GM12878 (cell line): Measurements from ENCODE around the gene TPGS1. TPM values are rescaled to one million over a fixed set of nuclear protein-coding genes. Genes with fewer than 3 reads are reported as not detected.

Experiments used
- ATAC-seq: fragments of 200-7000 bp; cut with Tn5 transposase; 3 replicates; pipeline ENCODE4 v1.9.1; 2020; ENCODE audit warnings: mild to moderate bottlenecking, moderate library complexity
- BruUV-seq: library from RNA; stranded (reverse); fragments of 400-500 nt; replicated peaks from 2 replicates; lab custom pipeline; 2021; lab: Mats Ljungman, UMichigan
- CTCF ChIA-PET: fragments of 300-600 bp; sonication (Branson Sonifier 250); formaldehyde crosslinking; extraction: SDS; loops from one replicate; lab custom pipeline; 2021; ENCODE audit warnings: inconsistent platforms; lab: Yijun Ruan, JAX
- POLR2A ChIA-PET: fragments of 350-600 bp; formaldehyde crosslinking; extraction: SDS; loops from one replicate; lab custom pipeline; 2021; ENCODE audit warnings: inconsistent platforms; lab: Charles Lee
- RAD21 ChIA-PET: fragments of 300-600 bp; sonication (Branson Sonifier 250); formaldehyde crosslinking; loops from one replicate; lab custom pipeline; 2023; ENCODE audit warnings: antibody characterized with exemption; ENCODE audit not compliant: unreplicated experiment; lab: Charles Lee
- SMC1A ChIA-PET: fragments of 300-600 bp; sonication (Branson Sonifier 250); formaldehyde crosslinking; loops from one replicate; lab custom pipeline; 2023; ENCODE audit not compliant: unreplicated experiment, uncharacterized antibody; lab: Charles Lee
- DNase-seq: peaks from one replicate; pipeline ENCODE4 v3.0.0-alpha.2; 2011; ENCODE audit warnings: low read depth, low spot score
- FAIRE-seq: peaks from 3 replicates; lab custom pipeline; 2011; peaks lifted over from hg19 to GRCh38; lab: Jason Lieb, UNC
- H2AFZ ChIP-seq: 2 replicates; pipeline ENCODE4 v1.6.0; 2011; ENCODE audit warnings: low read depth, low read length, control low read depth; ENCODE audit not compliant: control insufficient read depth
- H3K27ac ChIP-seq: 2 replicates; pipeline ENCODE4 v1.5.1; 2011; ENCODE audit warnings: control low read depth; ENCODE audit not compliant: control insufficient read depth, insufficient read depth
- H3K27me3 ChIP-seq, 2 experiments: replicated peaks in 1 of 2; 2 replicates each; pipeline versions ENCODE4 v1.6.0 to v1.6.1; 2011; ENCODE audit warnings: low read length in 1 of 2; ENCODE audit not compliant: control insufficient read depth in 2 of 2, insufficient read depth in 2 of 2
- H3K36me3 ChIP-seq, 2 experiments: 2 replicates each; pipeline ENCODE4 v1.5.1; 2011; ENCODE audit warnings: low read length in 1 of 2; ENCODE audit not compliant: control insufficient read depth in 2 of 2, insufficient read depth in 2 of 2
- H3K4me1 ChIP-seq: 2 replicates; pipeline ENCODE4 v1.6.1; 2011; ENCODE audit warnings: mild to moderate bottlenecking, low read length, moderate library complexity, mixed read lengths; ENCODE audit not compliant: control insufficient read depth, insufficient read depth
- H3K4me2 ChIP-seq: 2 replicates; pipeline ENCODE4 v1.6.0; 2011; ENCODE audit warnings: control low read depth; ENCODE audit not compliant: control insufficient read depth, insufficient read depth
- H3K4me3 ChIP-seq: fragments of 200-600 bp; sonication (generic); 2 replicates; pipeline ENCODE4 v1.5.1; 2016
- H3K79me2 ChIP-seq: 2 replicates; pipeline ENCODE4 v1.6.0; 2011; ENCODE audit warnings: low read length; ENCODE audit not compliant: control insufficient read depth, insufficient read depth
- H3K9ac ChIP-seq: 2 replicates; pipeline ENCODE4 v1.8.0; 2011; ENCODE audit warnings: low read length, control low read depth, mixed read lengths; ENCODE audit not compliant: control insufficient read depth, insufficient read depth
- H3K9me3 ChIP-seq: replicated peaks from 3 replicates; pipeline ENCODE4 v1.5.1; 2011; ENCODE audit warnings: mild to moderate bottlenecking, low read length; ENCODE audit not compliant: control insufficient read depth, insufficient read depth
- H4K20me1 ChIP-seq: 2 replicates; pipeline ENCODE4 v1.6.0; 2011; ENCODE audit not compliant: control insufficient read depth, insufficient read depth
- ATF3 ChIP-seq: IDR thresholded peaks from 2 replicates; pipeline ENCODE4 v1.6.1; 2011; ENCODE audit warnings: low read depth, mild to moderate bottlenecking, low read length, moderate library complexity, borderline replicate concordance; ENCODE audit errors: extremely low read depth
- BMI1 ChIP-seq: fragments of 450-650 bp; IDR thresholded peaks from 2 replicates; pipeline ENCODE4 v1.6.1; 2016; ENCODE audit warnings: mild to moderate bottlenecking, moderate library complexity, borderline replicate concordance
- CBX3 ChIP-seq: fragments of 200-600 bp; sonication (generic); IDR thresholded peaks from 2 replicates; pipeline ENCODE4 v1.6.1; 2016; ENCODE audit warnings: low read depth, borderline replicate concordance
- E4F1 ChIP-seq: fragments of 450-650 bp; IDR thresholded peaks from 2 replicates; pipeline ENCODE4 v1.6.1; 2018; ENCODE audit warnings: borderline replicate concordance, mild to moderate bottlenecking; ENCODE audit not compliant: partially characterized antibody
- EZH2 ChIP-seq: IDR thresholded peaks from 2 replicates; pipeline ENCODE4 v1.6.1; 2012; ENCODE audit warnings: low read depth, mild to moderate bottlenecking, control low read depth, inconsistent platforms, low read length, borderline replicate concordance; ENCODE audit not compliant: control insufficient read depth
- FOXK2 ChIP-seq: fragments of 450-650 bp; IDR thresholded peaks from 2 replicates; pipeline ENCODE4 v1.6.1; 2017; ENCODE audit warnings: mild to moderate bottlenecking, moderate library complexity
- HDAC2 ChIP-seq: fragments of 200-600 bp; sonication (generic); IDR thresholded peaks from 2 replicates; pipeline ENCODE4 v1.6.1; 2017
- IRF4 ChIP-seq: IDR thresholded peaks from 2 replicates; pipeline ENCODE4 v1.6.1; 2011; ENCODE audit warnings: low read depth, low read length
- MEF2A ChIP-seq: IDR thresholded peaks from 2 replicates; pipeline ENCODE4 v1.6.1; 2011; ENCODE audit warnings: low read depth, mild to moderate bottlenecking, low read length, moderate library complexity; ENCODE audit not compliant: insufficient read depth
- REST ChIP-seq: IDR thresholded peaks from 2 replicates; pipeline ENCODE4 v1.6.1; 2012; ENCODE audit warnings: mild to moderate bottlenecking, low read depth, low read length
- SREBF1 ChIP-seq: IDR thresholded peaks from 2 replicates; pipeline ENCODE4 v1.6.1; 2012; ENCODE audit warnings: mild to moderate bottlenecking, low read length
- ZNF217 ChIP-seq: fragments of 450-650 bp; IDR thresholded peaks from 2 replicates; pipeline ENCODE4 v1.6.1; 2017; ENCODE audit warnings: antibody characterized with exemption, mild to moderate bottlenecking
- ZNF274 ChIP-seq: IDR thresholded peaks from one replicate; pipeline ENCODE4 v1.8.0; 2011; ENCODE audit not compliant: insufficient read length, insufficient read depth
- WGBS: methylation state at CpG from one replicate; pipeline ENCODE4 v1.1.6; 2016; ENCODE audit warnings: low lambda C conversion rate; ENCODE audit not compliant: insufficient replicate concordance, insufficient coverage; ENCODE audit errors: missing lambda C conversion rate; 5-methylcytosine and 5-hydroxymethylcytosine counted together
- in situ Hi-C: fragments of 300-500 bp; cut with MboI; formaldehyde crosslinking; loops from 9 replicates; pipeline ENCODE4 v1.14.3; 2018; ENCODE audit warnings: mixed read lengths
- intact Hi-C: fragments of 100-400 bp; cut with micrococcal nuclease; formaldehyde crosslinking; loops from one replicate; pipeline ENCODE4 v1.14.2; 2022; ENCODE audit not compliant: unreplicated experiment
- polyA plus RNA-seq, 11 experiments: library from polyadenylated mRNA; depleted of rRNA in 4 of 11; unstranded in 6 of 11; stranded (reverse) in 5 of 11; fragments of >200 nt; fragmentation: Nextera tagmentation in 4 of 11; fragmentation: Illumina TruSeq in 1 of 11; extraction: Ambion mirVana in 4 of 11; extraction: Trizol in 1 of 11; gene quantifications; 1 replicate in 1 of 11; 2 replicates in 10 of 11; pipeline versions ENCODE4 v1.2.1 to v1.2.3, GENCODE V29; 2011 to 2016; ENCODE audit warnings: inconsistent platforms in 2 of 11, missing spikeins in 2 of 11, low read depth in 1 of 11
- total RNA-seq, 4 experiments: library from RNA; depleted of rRNA in 3 of 4; stranded (reverse); fragments of >200 nt in 3 of 4; fragmentation: Illumina TruSeq in 1 of 4; extraction: Trizol in 1 of 4; gene quantifications; 2 replicates each; pipeline versions ENCODE4 v1.2.1 to v1.2.3, GENCODE V29; 2013 to 2021
- TF ChIP-seq, protein P1 (sequence below): fragments of 450-650 bp; IDR thresholded peaks from 2 replicates; pipeline ENCODE4 v1.6.1; 2017; ENCODE audit warnings: mild to moderate bottlenecking, moderate library complexity

TPGS1 gene
- total and polyA plus RNA-seq, 10 of the 15 experiments (the other 5 are each of a cell fraction or from before 2014, with no cell fraction given): 0.24 to 24.7 (median 7.7) TPM; not detected in 2

- Histone ChIP-seq H3K27ac (no peak overlapping the region), H3K36me3 (no peaks in the 10 kb centered on the region), H3K4me1 (no peaks in the 10 kb centered on the region; the same call in 1 of the 2 replicates), H3K4me3 (no peak overlapping the region), H3K27me3 (no peaks in the 10 kb centered on the region), H4K20me1 (no peaks in the 10 kb centered on the region), H3K9me3 (no peaks in the 10 kb centered on the region; the same call in 2 of the 3 replicates), H2AFZ (no peak overlapping the region), H3K4me2 (no peak overlapping the region), H3K9ac (no peak overlapping the region), H3K79me2 (no peaks in the 10 kb centered on the region)
- 33% methylated on average over 23 of the region's 23 CpGs for WGBS
- ATAC-seq: no peak
- no peak for FAIRE-seq
- SMC1A ChIA-PET: no interaction called here
- in situ Hi-C loops (no loop called here), intact Hi-C loops (no loop called here)
- CTCF ChIA-PET: interaction anchor here (0.6 kb wide), 1 partner anchor 18 kb away, joined by 4 read pairs; no protein-coding TSS in a partner anchor
- no peak for DNase-seq
- POLR2A ChIA-PET: no interaction called here
- BruUV-seq: no TSS peak
- RAD21 ChIA-PET: no interaction called here
- TF ChIP-seq SREBF1: no peak
- TF ChIP-seq ATF3: no peak
- TF ChIP-seq, protein P1, sequence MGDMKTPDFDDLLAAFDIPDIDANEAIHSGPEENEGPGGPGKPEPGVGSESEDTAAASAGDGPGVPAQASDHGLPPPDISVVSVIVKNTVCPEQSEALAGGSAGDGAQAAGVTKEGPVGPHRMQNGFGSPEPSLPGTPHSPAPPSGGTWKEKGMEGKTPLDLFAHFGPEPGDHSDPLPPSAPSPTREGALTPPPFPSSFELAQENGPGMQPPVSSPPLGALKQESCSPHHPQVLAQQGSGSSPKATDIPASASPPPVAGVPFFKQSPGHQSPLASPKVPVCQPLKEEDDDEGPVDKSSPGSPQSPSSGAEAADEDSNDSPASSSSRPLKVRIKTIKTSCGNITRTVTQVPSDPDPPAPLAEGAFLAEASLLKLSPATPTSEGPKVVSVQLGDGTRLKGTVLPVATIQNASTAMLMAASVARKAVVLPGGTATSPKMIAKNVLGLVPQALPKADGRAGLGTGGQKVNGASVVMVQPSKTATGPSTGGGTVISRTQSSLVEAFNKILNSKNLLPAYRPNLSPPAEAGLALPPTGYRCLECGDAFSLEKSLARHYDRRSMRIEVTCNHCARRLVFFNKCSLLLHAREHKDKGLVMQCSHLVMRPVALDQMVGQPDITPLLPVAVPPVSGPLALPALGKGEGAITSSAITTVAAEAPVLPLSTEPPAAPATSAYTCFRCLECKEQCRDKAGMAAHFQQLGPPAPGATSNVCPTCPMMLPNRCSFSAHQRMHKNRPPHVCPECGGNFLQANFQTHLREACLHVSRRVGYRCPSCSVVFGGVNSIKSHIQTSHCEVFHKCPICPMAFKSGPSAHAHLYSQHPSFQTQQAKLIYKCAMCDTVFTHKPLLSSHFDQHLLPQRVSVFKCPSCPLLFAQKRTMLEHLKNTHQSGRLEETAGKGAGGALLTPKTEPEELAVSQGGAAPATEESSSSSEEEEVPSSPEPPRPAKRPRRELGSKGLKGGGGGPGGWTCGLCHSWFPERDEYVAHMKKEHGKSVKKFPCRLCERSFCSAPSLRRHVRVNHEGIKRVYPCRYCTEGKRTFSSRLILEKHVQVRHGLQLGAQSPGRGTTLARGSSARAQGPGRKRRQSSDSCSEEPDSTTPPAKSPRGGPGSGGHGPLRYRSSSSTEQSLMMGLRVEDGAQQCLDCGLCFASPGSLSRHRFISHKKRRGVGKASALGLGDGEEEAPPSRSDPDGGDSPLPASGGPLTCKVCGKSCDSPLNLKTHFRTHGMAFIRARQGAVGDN: no peak
- no peak for TF ChIP-seq MEF2A
- no peak for TF ChIP-seq CBX3
- TF ChIP-seq ZNF217: no peak
- no peak for TF ChIP-seq HDAC2
- TF ChIP-seq ZNF274: no peak
- TF ChIP-seq E4F1: no peak
- no peak for TF ChIP-seq BMI1
- no peak for TF ChIP-seq FOXK2
- no peak for TF ChIP-seq REST
- no peak for TF ChIP-seq EZH2
- TF ChIP-seq IRF4: no peak
Measured at GRCh38 chr19:485583-486236, 21.6 kb upstream of the TPGS1 start.
